NCI-H226 (cell line): ENCODE data around the gene LYRM1.
"Not testable (repeated sequence)": the region's sequence is repeated elsewhere in the genome, so short reads cannot be mapped to it uniquely, and the experiment has no call there.

Experiments
- DNase-seq: peaks from one replicate; pipeline ENCODE4 v3.0.0-alpha.2; 2015

LYRM1 gene

DNA sequence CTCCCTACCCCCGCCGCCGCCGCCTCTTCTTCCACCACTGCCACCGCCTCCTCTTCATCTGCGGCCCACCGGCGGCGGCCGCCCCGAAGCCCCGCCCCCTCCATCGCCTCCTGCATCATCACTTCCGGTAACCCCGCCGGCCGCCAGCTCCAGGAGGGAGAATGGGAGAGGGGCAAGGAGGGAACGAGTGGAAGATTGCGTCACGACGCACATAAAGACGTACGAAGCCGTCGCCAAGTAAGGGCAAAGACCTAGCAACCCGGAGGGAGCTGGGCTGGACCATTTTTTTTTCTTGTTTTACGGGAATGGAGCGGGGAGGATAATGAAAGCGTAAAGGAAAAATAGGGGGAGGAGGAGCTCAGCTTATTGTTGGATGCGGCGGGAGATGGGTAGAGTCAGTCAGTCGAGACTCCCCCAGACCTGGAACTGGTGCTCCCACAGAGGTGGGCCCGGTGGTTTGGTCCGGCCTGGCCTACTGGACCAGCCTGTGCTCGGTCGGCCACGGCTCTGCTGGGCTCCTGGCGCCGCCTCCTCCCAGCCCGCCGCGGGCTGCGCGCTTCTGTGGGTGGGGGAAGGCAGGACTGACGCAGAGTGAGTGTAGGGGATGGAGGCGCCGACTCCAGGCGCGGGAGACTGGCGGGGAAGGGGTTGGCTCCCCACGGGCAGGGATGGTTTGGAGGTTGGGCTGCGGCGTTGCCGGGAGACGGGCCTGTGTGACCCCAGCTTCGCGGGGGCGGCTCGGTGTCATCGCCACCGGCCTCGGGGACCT, at the start of gene LYRM1, which contains the start of gene DCUN1D3:
LYRM1 (plus strand) TSS at position 473 of the 769 bp plus-strand sequence. CDS start 14,785 bp downstream, outside the sequence.
DCUN1D3 (minus strand) TSS at position 60 of the 769 bp plus-strand sequence. CDS start 37,820 bp downstream, outside the sequence.
- peak; percentile 97 for DNase-seq

DNA sequence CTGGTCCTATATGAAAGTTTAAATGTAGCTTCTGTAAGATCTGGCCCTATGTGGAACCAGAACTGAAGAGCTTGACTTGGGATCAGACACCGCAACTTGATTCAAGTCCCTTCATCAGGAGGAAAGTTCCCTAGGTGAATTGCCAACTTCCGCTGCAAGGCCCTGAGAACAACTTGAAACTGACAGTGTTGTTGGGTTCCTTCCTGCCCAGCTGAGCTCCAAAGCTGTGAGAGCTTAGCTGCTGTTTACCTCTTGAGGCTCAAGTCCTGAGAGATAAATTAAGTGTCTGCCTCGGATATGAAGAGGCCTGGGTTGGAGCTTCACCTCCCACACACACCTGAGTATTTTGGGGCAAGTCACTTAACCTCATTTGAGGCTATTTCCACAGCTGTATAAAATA, 49.6 kb upstream of the LYRM1 start:
- no peak for DNase-seq

DNA sequence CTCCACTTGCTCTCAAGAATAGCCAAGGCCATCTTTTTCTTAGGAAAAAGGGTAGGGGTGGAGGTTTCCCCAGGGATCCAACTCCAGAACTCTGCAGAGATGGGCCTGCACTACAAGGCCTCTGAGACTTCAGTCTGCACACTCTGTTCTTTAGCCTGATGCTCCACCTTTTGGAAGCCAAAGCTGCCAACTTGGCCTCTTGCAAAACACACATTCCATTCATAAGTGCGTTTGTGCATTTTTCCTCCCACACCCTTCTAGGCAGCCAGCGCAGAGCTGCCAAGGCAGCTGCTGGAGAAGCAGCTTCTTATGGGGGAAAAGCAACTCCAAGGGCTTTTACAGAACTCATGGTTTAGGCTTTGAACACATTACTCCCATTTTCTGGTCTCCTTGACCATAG, 49.0 kb upstream of the LYRM1 start:
- peak; percentile 97 for DNase-seq

DNA sequence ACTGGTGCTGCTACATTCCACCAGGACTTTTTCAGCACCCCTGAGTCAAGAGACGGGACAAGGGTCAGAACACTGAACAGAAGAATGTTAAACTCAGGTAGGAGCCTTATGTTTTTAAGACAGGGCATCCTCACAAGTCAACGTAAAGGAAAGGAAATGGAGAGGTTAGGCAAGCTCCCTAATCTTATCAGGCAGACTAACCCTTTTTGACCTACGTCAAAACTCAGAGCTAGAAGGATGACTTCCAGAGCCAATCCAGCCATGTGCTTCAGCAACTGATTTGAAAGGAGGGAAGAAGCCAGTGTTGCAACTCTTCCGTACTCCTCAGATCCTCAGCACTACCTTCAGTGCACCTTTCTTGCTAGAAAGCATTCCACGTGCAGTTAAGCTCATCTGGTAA, 47.4 kb upstream of the LYRM1 start:
- DNase-seq = peak; percentile 82

DNA sequence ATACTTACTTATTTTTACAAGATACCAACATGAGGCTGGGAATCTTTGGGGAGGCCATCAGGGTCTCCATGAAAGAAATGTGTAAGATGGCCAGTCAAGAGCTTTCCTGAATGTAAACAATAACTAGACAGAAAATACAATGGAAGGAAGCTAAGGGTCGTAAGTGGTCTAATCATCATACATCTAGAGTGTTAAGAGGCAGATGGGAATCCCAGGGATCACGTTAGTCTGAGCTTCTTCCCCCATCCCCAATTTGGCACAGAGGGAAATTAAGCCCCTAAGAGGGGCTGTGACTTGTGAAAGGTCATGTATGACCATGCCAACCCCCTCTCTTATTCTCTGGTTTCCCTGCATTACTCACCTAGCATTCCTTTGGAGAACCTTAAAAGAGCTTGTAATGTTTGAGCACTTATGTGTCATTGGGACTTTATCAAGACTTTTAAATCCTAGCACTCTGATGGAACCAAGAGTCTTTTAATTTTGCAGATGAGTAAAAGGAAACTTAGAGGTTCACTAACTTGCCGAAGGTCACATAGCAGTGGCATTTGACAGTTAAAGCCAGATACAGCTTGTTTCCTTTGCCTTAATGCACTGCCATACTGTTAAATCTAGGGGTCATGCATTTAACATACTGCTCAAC, 46.5 kb upstream of the LYRM1 start:
- no peak for DNase-seq

DNA sequence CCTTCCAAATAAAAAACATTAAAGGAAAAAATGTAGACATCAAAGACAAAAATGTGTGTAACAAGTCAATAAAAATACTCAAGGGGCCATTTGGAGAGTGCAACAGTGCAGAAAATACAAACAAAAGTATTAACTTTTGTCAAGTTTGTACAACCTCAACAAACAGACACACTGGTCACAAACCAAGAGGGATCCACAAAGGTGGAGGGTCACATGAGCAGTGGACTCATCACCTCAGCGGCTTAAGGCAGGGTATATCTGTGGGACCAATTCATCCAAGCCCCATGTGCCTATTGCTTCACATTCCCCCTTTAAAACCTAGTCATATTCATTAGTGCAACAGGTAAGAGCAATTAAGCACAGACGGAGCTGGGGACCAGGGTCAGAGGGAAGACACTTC, 45.6 kb upstream of the LYRM1 start:
- no peak for DNase-seq

GRCh38 chr16:20857281-20857680, 43.3 kb upstream of the LYRM1 start:
- no peak for DNase-seq

DNA sequence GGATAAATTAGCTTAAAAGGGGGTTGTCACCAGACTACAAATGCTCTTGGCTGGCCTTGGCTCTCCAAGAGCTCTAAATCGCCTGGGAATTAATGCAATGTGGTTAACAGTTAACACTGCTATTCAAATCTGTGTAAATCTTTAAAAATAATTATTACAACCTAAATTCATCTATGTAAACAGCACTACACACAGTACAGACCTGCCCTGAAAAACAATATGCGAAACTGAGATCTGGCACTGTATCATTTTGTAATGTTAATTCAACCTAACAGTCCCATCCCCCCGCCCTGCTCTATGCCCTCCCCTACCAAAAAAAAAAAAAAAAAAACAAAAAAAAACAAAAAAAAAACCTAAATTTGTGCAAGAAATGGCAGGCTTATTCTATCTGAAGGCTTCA, 41.3 kb upstream of the LYRM1 start:
- DNase-seq = no peak

- no peak for DNase-seq
These were observed 40.9 kb upstream of the LYRM1 start for GRCh38 chr16:20859699-20860098.

- no peak for DNase-seq
These were observed 40.2 kb upstream of the LYRM1 start for GRCh38 chr16:20860361-20860760.

- not testable (repeated sequence) for DNase-seq
These were observed 39.6 kb upstream of the LYRM1 start for GRCh38 chr16:20860995-20861394.

- no peak for DNase-seq
These were observed 38.2 kb upstream of the LYRM1 start for GRCh38 chr16:20862162-20862960.

DNA sequence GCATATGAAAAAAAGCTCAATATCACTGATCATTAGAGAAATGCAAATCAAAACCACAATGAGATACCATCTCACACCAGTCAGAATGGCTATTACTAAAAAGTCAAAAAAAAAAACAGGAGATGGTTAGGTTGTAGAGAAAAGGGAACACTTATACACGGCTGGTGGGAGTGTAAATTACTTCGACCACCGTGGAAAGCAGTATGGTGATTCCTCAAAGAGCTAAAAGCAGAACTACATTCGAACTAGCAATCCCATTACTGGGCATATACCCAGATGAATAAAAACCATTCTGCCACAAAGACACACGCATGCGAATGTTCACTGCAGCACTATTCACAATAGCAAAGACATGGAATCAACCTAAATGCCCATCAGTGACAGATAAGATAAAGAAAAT, 36.2 kb upstream of the LYRM1 start:
- not testable (repeated sequence) for DNase-seq

DNA sequence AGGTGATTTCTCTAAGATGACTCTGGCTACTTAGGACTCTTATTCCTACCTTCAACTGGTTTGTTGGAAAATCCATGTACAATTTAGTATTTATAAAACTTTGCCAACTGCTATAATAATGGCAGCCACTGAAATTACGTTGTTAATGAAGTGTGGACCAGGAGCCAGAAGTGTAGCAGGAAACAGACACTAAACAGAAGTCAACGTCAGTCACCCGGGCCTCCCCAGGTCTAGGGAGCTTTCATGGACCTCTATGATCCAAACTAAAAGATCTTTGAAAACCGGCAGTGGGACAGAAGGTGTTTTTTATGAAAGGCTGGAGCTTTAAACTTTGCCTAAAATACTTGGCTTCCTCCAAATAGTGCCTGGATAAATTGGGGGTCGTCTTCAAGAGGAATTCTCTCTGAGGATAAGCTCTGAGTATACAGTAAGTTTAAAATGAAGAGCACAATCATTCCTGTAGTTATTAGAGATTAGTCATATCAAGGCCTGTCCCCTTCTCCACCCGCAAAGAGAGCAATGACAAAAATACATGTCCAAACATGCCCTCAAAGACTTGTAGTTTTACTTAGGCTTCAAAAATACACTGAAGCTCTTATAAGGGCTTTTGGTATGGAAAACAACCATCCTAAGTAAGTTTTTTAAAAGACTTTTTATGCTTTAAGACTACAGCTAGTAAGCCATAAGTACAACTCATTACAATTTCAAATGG, 35.0 kb upstream of the LYRM1 start:
- DNase-seq = no peak

GRCh38 chr16:20866145-20866772, 34.3 kb upstream of the LYRM1 start:
- peak; percentile 97 for DNase-seq

GRCh38 chr16:20866801-20867200, 33.8 kb upstream of the LYRM1 start:
- no peak for DNase-seq

- peak; percentile 43 for DNase-seq
These were observed 33.0 kb upstream of the LYRM1 start for GRCh38 chr16:20867585-20867984.

- DNase-seq = peak; percentile 55
These were observed 31.7 kb upstream of the LYRM1 start for GRCh38 chr16:20868890-20869289.

- DNase-seq = no peak
These were observed 30.3 kb upstream of the LYRM1 start for GRCh38 chr16:20870122-20870820.

DNA sequence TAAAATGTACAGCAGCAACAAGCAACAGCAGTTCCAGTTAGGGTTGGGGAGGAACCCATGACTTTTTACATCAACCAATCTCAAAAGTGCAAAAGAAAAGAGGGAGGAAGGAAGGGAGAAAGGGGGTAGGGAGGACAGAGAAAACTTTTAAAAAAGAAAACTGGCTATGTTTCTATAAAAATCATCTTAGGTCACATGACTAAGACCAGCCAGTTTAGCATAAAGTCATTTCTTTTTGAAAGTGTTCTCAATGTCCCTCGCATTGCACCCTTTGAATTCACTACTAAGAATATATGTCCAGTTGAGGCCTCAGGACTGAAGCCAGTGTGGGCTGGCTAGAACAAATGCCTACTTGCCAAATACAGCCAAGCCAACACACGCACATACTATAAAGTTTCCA, 29.3 kb upstream of the LYRM1 start:
- no peak for DNase-seq

DNA sequence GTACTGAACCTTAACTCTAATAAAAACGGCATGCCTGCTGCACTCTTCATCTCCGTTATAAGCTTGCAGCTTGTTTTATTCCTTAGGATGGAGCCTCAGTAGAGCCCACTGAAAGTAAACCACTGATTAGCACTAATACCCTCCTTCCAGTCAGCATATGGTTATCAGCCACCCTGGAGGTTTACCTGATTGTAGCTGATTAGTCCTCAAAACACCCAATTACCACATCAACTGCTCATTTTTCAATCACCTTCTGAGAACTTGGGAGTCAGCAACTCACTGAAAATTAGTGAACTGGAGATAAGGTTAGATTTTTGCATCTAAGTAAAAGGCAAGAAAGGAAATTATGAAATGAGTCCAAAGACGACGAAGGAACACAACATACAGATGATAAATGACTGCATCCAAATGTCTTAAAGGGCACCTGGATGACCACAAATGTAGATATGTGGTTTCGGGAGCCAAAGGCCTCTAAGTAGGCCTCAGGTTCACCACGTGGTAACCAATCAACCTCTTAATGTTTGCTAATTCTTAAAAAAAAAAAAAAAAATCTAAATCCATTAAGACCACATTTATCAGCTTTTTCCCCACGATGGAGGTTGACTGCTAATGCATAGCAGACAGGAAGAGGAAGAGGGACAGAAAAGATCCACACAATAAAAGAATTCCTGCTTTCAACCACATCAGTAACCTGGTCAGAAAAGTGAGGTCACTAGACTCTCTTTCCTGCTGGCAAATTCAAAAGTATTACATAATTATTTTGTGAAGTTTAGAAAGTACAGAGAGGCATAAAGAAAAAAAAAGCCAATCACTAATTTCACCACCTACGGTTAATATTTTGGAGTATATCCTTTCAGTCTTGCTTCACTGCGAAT, 28.4 kb upstream of the LYRM1 start:
- peak; percentile 29 for DNase-seq
